ENCODE data around the gene MYH14. TPM values are rescaled to one million over a fixed set of nuclear protein-coding genes. Genes with fewer than 3 reads are reported as not detected.
"Not testable (repeated sequence)": the region's sequence is repeated elsewhere in the genome, so short reads cannot be mapped to it uniquely, and the experiment has no call there.

MYH14 gene
- total RNA-seq, 2 donors from 2014 or later, result 506 to 509 TPM

- H3K36me3 ChIP-seq, result no peaks in the 10 kb centered on the region
- intact Hi-C loops (cut with DNase I), result no loop called here
Measured at GRCh38 chr19:50222691-50223438, 19.4 kb downstream of the MYH14 start.

GRCh38 chr19:50223439-50223716 is 20.0 kb downstream of the MYH14 start:
- no peak for TF ChIP-seq CTCF (IDR thresholded peaks at IDR 0.05)
- Histone ChIP-seq H3K36me3 (no peaks in the 10 kb centered on the region), H3K27ac (no peak overlapping the region), H3K9ac (ENCODE audit: low read depth in 2 of 2, low read length in 2 of 2) (no peak overlapping the region), H3K4me3 (no peak overlapping the region), H3K27me3 (no peaks in the 10 kb centered on the region), H3K4me1 (no peaks in the 10 kb centered on the region), H3K9me3 (no peaks in the 10 kb centered on the region)
- DNase-seq, result no peak
- intact Hi-C loops (cut with DNase I), result no loop called here

More at GRCh38 chr19:50222691-50223438, 19.4 kb downstream of the MYH14 start:
- no peak for TF ChIP-seq CTCF (IDR thresholded peaks at IDR 0.05)
- no peak overlapping the region for H3K9ac ChIP-seq (ENCODE audit: low read depth in 2 of 2, low read length in 2 of 2)
- H3K9me3 ChIP-seq, result no peaks in the 10 kb centered on the region
- no peak overlapping the region for H3K4me3 ChIP-seq
- DNase-seq, result no peak
- H3K27ac ChIP-seq, result no peak overlapping the region
- H3K27me3 ChIP-seq, result no peaks in the 10 kb centered on the region
- no peaks in the 10 kb centered on the region for H3K4me1 ChIP-seq

- Histone ChIP-seq H3K9me3 (no peaks in the 10 kb centered on the region), H3K4me1 (no peaks in the 10 kb centered on the region), H3K4me3 (no peak overlapping the region), H3K27ac (no peak overlapping the region), H3K36me3 (no peaks in the 10 kb centered on the region), H3K9ac (ENCODE audit: low read depth in 2 of 2, low read length in 2 of 2) (no peak overlapping the region), H3K27me3 (no peaks in the 10 kb centered on the region)
- intact Hi-C loops (cut with DNase I), result no loop called here
- TF ChIP-seq CTCF (IDR thresholded peaks at IDR 0.05), result no peak
- no peak for DNase-seq
Measured at GRCh38 chr19:50224986-50225747, 21.7 kb downstream of the MYH14 start.

GRCh38 chr19:50226536-50226935 is 23.1 kb downstream of the MYH14 start:
- no peak for TF ChIP-seq CTCF (IDR thresholded peaks at IDR 0.05)
- intact Hi-C loops (cut with DNase I), result no loop called here
- no peak for DNase-seq
- Histone ChIP-seq H3K9me3 (no peaks in the 10 kb centered on the region), H3K4me3 (no peak overlapping the region), H3K9ac (ENCODE audit: low read depth in 2 of 2, low read length in 2 of 2) (no peak overlapping the region), H3K4me1 (no peaks in the 10 kb centered on the region), H3K27me3 (no peaks in the 10 kb centered on the region), H3K27ac (no peak overlapping the region), H3K36me3 (no peaks in the 10 kb centered on the region)

- H3K27me3 ChIP-seq; H3K9me3 ChIP-seq; H3K36me3 ChIP-seq; H3K4me3 ChIP-seq; H3K9ac ChIP-seq (ENCODE audit: low read depth in 2 of 2, low read length in 2 of 2); intact Hi-C loops (cut with DNase I); H3K4me1 ChIP-seq; H3K27ac ChIP-seq; DNase-seq: not testable (repeated sequence)
Measured at GRCh38 chr19:50228153-50228552, 24.7 kb downstream of the MYH14 start.

All from colonic mucosa (tissue), 4 donors.